GM12878 (cell line): ENCODE results near the gene TBC1D5. TPM values are rescaled to one million over a fixed set of nuclear protein-coding genes. Genes with fewer than 3 reads are reported as not detected.

Experiments used
- ATAC-seq: fragments of 200-7000 bp; cut with Tn5 transposase; 3 replicates; pipeline ENCODE4 v1.9.1; 2020; ENCODE audit warnings: mild to moderate bottlenecking, moderate library complexity
- BruUV-seq: library from RNA; stranded (reverse); fragments of 400-500 nt; replicated peaks from 2 replicates; lab custom pipeline; 2021; lab: Mats Ljungman, UMichigan
- CTCF ChIA-PET: fragments of 300-600 bp; sonication (Branson Sonifier 250); formaldehyde crosslinking; extraction: SDS; loops from one replicate; lab custom pipeline; 2021; ENCODE audit warnings: inconsistent platforms; lab: Yijun Ruan, JAX
- POLR2A ChIA-PET: fragments of 350-600 bp; formaldehyde crosslinking; extraction: SDS; loops from one replicate; lab custom pipeline; 2021; ENCODE audit warnings: inconsistent platforms; lab: Charles Lee
- RAD21 ChIA-PET: fragments of 300-600 bp; sonication (Branson Sonifier 250); formaldehyde crosslinking; loops from one replicate; lab custom pipeline; 2023; ENCODE audit warnings: antibody characterized with exemption; ENCODE audit not compliant: unreplicated experiment; lab: Charles Lee
- SMC1A ChIA-PET: fragments of 300-600 bp; sonication (Branson Sonifier 250); formaldehyde crosslinking; loops from one replicate; lab custom pipeline; 2023; ENCODE audit not compliant: unreplicated experiment, uncharacterized antibody; lab: Charles Lee
- DNase-seq: peaks from one replicate; pipeline ENCODE4 v3.0.0-alpha.2; 2011; ENCODE audit warnings: low read depth, low spot score
- FAIRE-seq: peaks from 3 replicates; lab custom pipeline; 2011; peaks lifted over from hg19 to GRCh38; lab: Jason Lieb, UNC
- H2AFZ ChIP-seq: 2 replicates; pipeline ENCODE4 v1.6.0; 2011; ENCODE audit warnings: low read depth, low read length, control low read depth; ENCODE audit not compliant: control insufficient read depth
- H3K27ac ChIP-seq: 2 replicates; pipeline ENCODE4 v1.5.1; 2011; ENCODE audit warnings: control low read depth; ENCODE audit not compliant: control insufficient read depth, insufficient read depth
- H3K27me3 ChIP-seq, 2 experiments: replicated peaks in 1 of 2; 2 replicates each; pipeline versions ENCODE4 v1.6.0 to v1.6.1; 2011; ENCODE audit warnings: low read length in 1 of 2; ENCODE audit not compliant: control insufficient read depth in 2 of 2, insufficient read depth in 2 of 2
- H3K36me3 ChIP-seq, 2 experiments: 2 replicates each; pipeline ENCODE4 v1.5.1; 2011; ENCODE audit warnings: low read length in 1 of 2; ENCODE audit not compliant: control insufficient read depth in 2 of 2, insufficient read depth in 2 of 2
- H3K4me1 ChIP-seq: 2 replicates; pipeline ENCODE4 v1.6.1; 2011; ENCODE audit warnings: mild to moderate bottlenecking, low read length, moderate library complexity, mixed read lengths; ENCODE audit not compliant: control insufficient read depth, insufficient read depth
- H3K4me2 ChIP-seq: 2 replicates; pipeline ENCODE4 v1.6.0; 2011; ENCODE audit warnings: control low read depth; ENCODE audit not compliant: control insufficient read depth, insufficient read depth
- H3K4me3 ChIP-seq: fragments of 200-600 bp; sonication (generic); 2 replicates; pipeline ENCODE4 v1.5.1; 2016
- H3K79me2 ChIP-seq: 2 replicates; pipeline ENCODE4 v1.6.0; 2011; ENCODE audit warnings: low read length; ENCODE audit not compliant: control insufficient read depth, insufficient read depth
- H3K9ac ChIP-seq: 2 replicates; pipeline ENCODE4 v1.8.0; 2011; ENCODE audit warnings: low read length, control low read depth, mixed read lengths; ENCODE audit not compliant: control insufficient read depth, insufficient read depth
- H3K9me3 ChIP-seq: replicated peaks from 3 replicates; pipeline ENCODE4 v1.5.1; 2011; ENCODE audit warnings: mild to moderate bottlenecking, low read length; ENCODE audit not compliant: control insufficient read depth, insufficient read depth
- H4K20me1 ChIP-seq: 2 replicates; pipeline ENCODE4 v1.6.0; 2011; ENCODE audit not compliant: control insufficient read depth, insufficient read depth
- ATF2 ChIP-seq: IDR thresholded peaks from 2 replicates; pipeline ENCODE4 v1.6.1; 2012; ENCODE audit warnings: low read length, inconsistent platforms
- BCL11A ChIP-seq: IDR thresholded peaks from 2 replicates; pipeline ENCODE4 v1.6.1; 2011; ENCODE audit warnings: low read depth, low read length
- CBX3 ChIP-seq: fragments of 200-600 bp; sonication (generic); IDR thresholded peaks from 2 replicates; pipeline ENCODE4 v1.6.1; 2016; ENCODE audit warnings: low read depth, borderline replicate concordance
- CBX5 ChIP-seq: sonication (generic); IDR thresholded peaks from 2 replicates; pipeline ENCODE4 v1.6.1; 2016; ENCODE audit warnings: low read depth, moderate library complexity, mild to moderate bottlenecking, inconsistent platforms
- CHD1 ChIP-seq: IDR thresholded peaks from 2 replicates; pipeline ENCODE4 v1.6.1; 2012; ENCODE audit warnings: low read depth, low read length, improper control_type of control experiment
- DPF2 ChIP-seq: fragments of 450-650 bp; IDR thresholded peaks from 2 replicates; pipeline ENCODE4 v1.6.1; 2017; ENCODE audit warnings: mild to moderate bottlenecking
- E2F8 ChIP-seq: fragments of 450-650 bp; IDR thresholded peaks from 2 replicates; pipeline ENCODE4 v1.6.1; 2018; ENCODE audit warnings: mild to moderate bottlenecking, low read depth, moderate library complexity; ENCODE audit not compliant: partially characterized antibody
- EED ChIP-seq: sonication (generic); IDR thresholded peaks from 2 replicates; pipeline ENCODE4 v1.6.1; 2016; ENCODE audit warnings: antibody characterized with exemption, low read depth
- EZH2 ChIP-seq: IDR thresholded peaks from 2 replicates; pipeline ENCODE4 v1.6.1; 2012; ENCODE audit warnings: low read depth, mild to moderate bottlenecking, control low read depth, inconsistent platforms, low read length, borderline replicate concordance; ENCODE audit not compliant: control insufficient read depth
- FOXM1 ChIP-seq: IDR thresholded peaks from 2 replicates; pipeline ENCODE4 v1.6.1; 2012; ENCODE audit warnings: low read depth, mild to moderate bottlenecking, inconsistent platforms, low read length, moderate library complexity
- GABPA ChIP-seq: IDR thresholded peaks from 2 replicates; pipeline ENCODE4 v1.6.1; 2014; ENCODE audit warnings: antibody characterized with exemption, low read depth, mild to moderate bottlenecking, inconsistent platforms
- HCFC1 ChIP-seq: fragments of 150-350 bp; IDR thresholded peaks from 2 replicates; pipeline ENCODE4 v1.6.1; 2014; ENCODE audit warnings: low read length
- IKZF2 ChIP-seq, 2 experiments: fragments of 450-650 bp; IDR thresholded peaks; 2 replicates each; pipeline ENCODE4 v1.6.1; 2017; ENCODE audit warnings: mild to moderate bottlenecking in 2 of 2, moderate library complexity in 2 of 2
- IRF4 ChIP-seq: IDR thresholded peaks from 2 replicates; pipeline ENCODE4 v1.6.1; 2011; ENCODE audit warnings: low read depth, low read length
- IRF5 ChIP-seq: fragments of 450-650 bp; IDR thresholded peaks from 2 replicates; pipeline ENCODE4 v1.6.1; 2017; ENCODE audit warnings: borderline replicate concordance
- NR2F1 ChIP-seq: fragments of 450-650 bp; conservative IDR thresholded peaks from 2 replicates; pipeline ENCODE4 v1.6.1; 2017; ENCODE audit warnings: mild to moderate bottlenecking
- POLR2AphosphoS5 ChIP-seq: IDR thresholded peaks from 2 replicates; pipeline ENCODE4 v1.6.1; 2011; ENCODE audit warnings: mild to moderate bottlenecking, low read length, inconsistent platforms
- SUZ12 ChIP-seq: fragments of 200-600 bp; sonication (generic); IDR thresholded peaks from one replicate; pipeline ENCODE4 v1.6.1; 2018; ENCODE audit warnings: antibody characterized with exemption, mild to moderate bottlenecking; ENCODE audit not compliant: unreplicated experiment
- ZNF384 ChIP-seq: IDR thresholded peaks from 2 replicates; pipeline ENCODE4 v1.6.1; 2012; ENCODE audit warnings: low read depth, mild to moderate bottlenecking, low read length, improper control_type of control experiment, borderline replicate concordance
- WGBS: methylation state at CpG from one replicate; pipeline ENCODE4 v1.1.6; 2016; ENCODE audit warnings: low lambda C conversion rate; ENCODE audit not compliant: insufficient replicate concordance, insufficient coverage; ENCODE audit errors: missing lambda C conversion rate; 5-methylcytosine and 5-hydroxymethylcytosine counted together
- in situ Hi-C: fragments of 300-500 bp; cut with MboI; formaldehyde crosslinking; loops from 9 replicates; pipeline ENCODE4 v1.14.3; 2018; ENCODE audit warnings: mixed read lengths
- intact Hi-C: fragments of 100-400 bp; cut with micrococcal nuclease; formaldehyde crosslinking; loops from one replicate; pipeline ENCODE4 v1.14.2; 2022; ENCODE audit not compliant: unreplicated experiment
- polyA plus RNA-seq, 11 experiments: library from polyadenylated mRNA; depleted of rRNA in 4 of 11; unstranded in 6 of 11; stranded (reverse) in 5 of 11; fragments of >200 nt; fragmentation: Nextera tagmentation in 4 of 11; fragmentation: Illumina TruSeq in 1 of 11; extraction: Ambion mirVana in 4 of 11; extraction: Trizol in 1 of 11; gene quantifications; 1 replicate in 1 of 11; 2 replicates in 10 of 11; pipeline versions ENCODE4 v1.2.1 to v1.2.3, GENCODE V29; 2011 to 2016; ENCODE audit warnings: inconsistent platforms in 2 of 11, missing spikeins in 2 of 11, low read depth in 1 of 11
- total RNA-seq, 4 experiments: library from RNA; depleted of rRNA in 3 of 4; stranded (reverse); fragments of >200 nt in 3 of 4; fragmentation: Illumina TruSeq in 1 of 4; extraction: Trizol in 1 of 4; gene quantifications; 2 replicates each; pipeline versions ENCODE4 v1.2.1 to v1.2.3, GENCODE V29; 2013 to 2021

Gene TBC1D5
- total and polyA plus RNA-seq, 10 of the 15 experiments (the other 5 are each of a cell fraction or from before 2014, with no cell fraction given) = 5.5 to 61.0 (median 43.8) TPM

- BruUV-seq = no TSS peak
- Histone ChIP-seq H4K20me1 (no peaks in the 10 kb centered on the region), H3K9ac (no peak overlapping the region), H3K79me2 (no peaks in the 10 kb centered on the region), H3K4me3 (no peak overlapping the region), H2AFZ (no peak overlapping the region), H3K27ac (no peak overlapping the region), H3K27me3 (no peaks in the 10 kb centered on the region), H3K4me1 (no peaks in the 10 kb centered on the region; the same call in 1 of the 2 replicates), H3K4me2 (no peak overlapping the region), H3K36me3 (no peaks in the 10 kb centered on the region), H3K9me3 (no peaks in the 10 kb centered on the region; the same call in 1 of the 3 replicates)
- RAD21 ChIA-PET = interaction anchor here (1.0 kb wide), 2 partner anchors 62 to 86 kb away, joined by 3 read pairs; no protein-coding TSS in a partner anchor
- CTCF ChIA-PET = no interaction called here
- POLR2A ChIA-PET = no interaction called here
- in situ Hi-C loops (no loop called here), intact Hi-C loops (no loop called here)
- TF ChIP-seq GABPA = no peak
- TF ChIP-seq CBX3 = no peak
- no peak for TF ChIP-seq ATF2
- TF ChIP-seq NR2F1 = no peak
- no peak for TF ChIP-seq IRF4
- no peak for TF ChIP-seq ZNF384
- TF ChIP-seq BCL11A = no peak
- no peak for TF ChIP-seq EZH2
- TF ChIP-seq SUZ12 = no peak
- TF ChIP-seq DPF2 = no peak
- TF ChIP-seq E2F8 = no peak
- TF ChIP-seq IKZF2 (IDR thresholded peaks at IDR 0.05) = no peak
- TF ChIP-seq HCFC1 = no peak
- TF ChIP-seq CHD1 = no peak
- no peak for TF ChIP-seq FOXM1
- TF ChIP-seq EED = no peak
- TF ChIP-seq CBX5 = no peak
- TF ChIP-seq IRF5 = no peak
- TF ChIP-seq POLR2AphosphoS5 = no peak
- no peak for FAIRE-seq
- DNase-seq = no peak
- 95% methylated on average over 3 of the region's 3 CpGs for WGBS
- no peak for ATAC-seq
- SMC1A ChIA-PET = no interaction called here
Observed at GRCh38 chr3:17111586-17111985, 630.8 kb downstream of the TBC1D5 start.
